Right atrium auricular region (tissue), 2 donors: Measurements from ENCODE around the gene CHCHD10. TPM values are rescaled to one million over a fixed set of nuclear protein-coding genes. Genes with fewer than 3 reads are reported as not detected.
A peak's percentile ranks its signal among the peaks of the same experiment; 100 is the strongest.

Source experiments
- DNase-seq: peaks from one replicate; pipeline ENCODE4 v3.0.0-alpha.2; 2019; ENCODE audit warnings: low spot score
- H3K27ac ChIP-seq, 2 donors: fragments of 200-600 bp; sonication (generic); 1 replicate in 1 of 2; 2 replicates in 1 of 2; pipeline ENCODE4 v1.5.1; 2016 to 2019
- H3K27me3 ChIP-seq, 2 donors: fragments of 200-600 bp; sonication (generic); one replicate each; pipeline versions ENCODE4 v1.5.1 to v1.6.0; 2017 to 2019
- H3K36me3 ChIP-seq: fragments of 200-600 bp; sonication (generic); one replicate; pipeline ENCODE4 v1.5.1; 2016
- H3K4me1 ChIP-seq, 2 donors: fragments of 200-600 bp; sonication (generic); one replicate each; pipeline versions ENCODE4 v1.5.1 to v1.6.0; 2017 to 2019
- H3K4me3 ChIP-seq, 2 donors: fragments of 200-600 bp; sonication (generic); 1 replicate in 1 of 2; 2 replicates in 1 of 2; pipeline ENCODE4 v1.5.1; 2017 to 2019; ENCODE audit warnings: mild to moderate bottlenecking in 1 of 2, moderate library complexity in 1 of 2
- H3K9me3 ChIP-seq, 2 donors: fragments of 200-600 bp; sonication (generic); one replicate each; pipeline ENCODE4 v1.5.1; 2019
- total RNA-seq, 2 donors: library from RNA; depleted of rRNA; stranded (reverse); fragments of >200 nt; gene quantifications; one replicate each; pipeline ENCODE4 v1.1.0, GENCODE V29; 2016
- TF ChIP-seq, protein P1 (sequence below), 2 donors: fragments of 200-600 bp; sonication (generic); IDR thresholded peaks; one replicate each; pipeline ENCODE4 v1.5.1; 2019; ENCODE audit warnings: antibody characterized with exemption in 2 of 2

CHCHD10 gene
- total RNA-seq, 2 donors from 2014 or later = 213 to 319 TPM

DNA sequence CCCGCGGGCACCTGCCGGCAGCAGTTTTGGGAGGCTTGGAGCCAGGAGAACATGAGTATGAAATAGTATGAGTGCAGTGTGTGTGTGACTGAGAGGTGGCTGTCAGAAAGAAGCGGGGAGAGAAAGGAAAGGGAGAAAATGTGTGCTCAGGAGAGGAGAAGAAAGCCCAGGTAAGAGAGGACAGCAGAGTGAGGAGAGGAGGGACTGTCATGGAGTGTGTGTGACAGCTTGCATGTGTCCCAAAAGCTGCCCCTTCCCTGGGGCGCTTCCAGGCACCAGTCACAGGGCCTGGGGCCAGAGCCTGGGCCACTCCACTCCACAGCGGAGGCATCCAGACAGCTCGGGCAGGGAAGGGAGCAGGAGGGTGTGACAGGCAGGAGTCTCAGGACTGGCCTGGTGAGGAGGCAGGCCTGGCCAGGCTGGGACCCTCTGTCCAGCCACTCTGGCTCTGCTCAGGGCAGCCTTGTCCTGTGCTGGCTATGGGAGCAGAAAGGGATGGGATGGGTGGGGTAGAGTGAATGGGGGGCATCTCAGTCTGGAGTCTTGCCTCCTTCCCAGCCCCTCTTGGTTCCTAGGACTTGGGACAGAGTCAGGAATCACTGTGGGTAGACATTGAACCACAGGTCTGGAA, 5.8 kb upstream of the CHCHD10 start:
- no peak for DNase-seq
- no peaks in the 10 kb centered on the region for H3K27me3 ChIP-seq
- no peaks in the 10 kb centered on the region for H3K9me3 ChIP-seq
- no peaks in the 10 kb centered on the region for H3K36me3 ChIP-seq
- peak overlapping the region; percentile 79 to 87 for H3K27ac ChIP-seq
- peak overlapping the region in 1 of 2 donors; percentile 56 for H3K4me3 ChIP-seq
- TF ChIP-seq, protein P1, sequence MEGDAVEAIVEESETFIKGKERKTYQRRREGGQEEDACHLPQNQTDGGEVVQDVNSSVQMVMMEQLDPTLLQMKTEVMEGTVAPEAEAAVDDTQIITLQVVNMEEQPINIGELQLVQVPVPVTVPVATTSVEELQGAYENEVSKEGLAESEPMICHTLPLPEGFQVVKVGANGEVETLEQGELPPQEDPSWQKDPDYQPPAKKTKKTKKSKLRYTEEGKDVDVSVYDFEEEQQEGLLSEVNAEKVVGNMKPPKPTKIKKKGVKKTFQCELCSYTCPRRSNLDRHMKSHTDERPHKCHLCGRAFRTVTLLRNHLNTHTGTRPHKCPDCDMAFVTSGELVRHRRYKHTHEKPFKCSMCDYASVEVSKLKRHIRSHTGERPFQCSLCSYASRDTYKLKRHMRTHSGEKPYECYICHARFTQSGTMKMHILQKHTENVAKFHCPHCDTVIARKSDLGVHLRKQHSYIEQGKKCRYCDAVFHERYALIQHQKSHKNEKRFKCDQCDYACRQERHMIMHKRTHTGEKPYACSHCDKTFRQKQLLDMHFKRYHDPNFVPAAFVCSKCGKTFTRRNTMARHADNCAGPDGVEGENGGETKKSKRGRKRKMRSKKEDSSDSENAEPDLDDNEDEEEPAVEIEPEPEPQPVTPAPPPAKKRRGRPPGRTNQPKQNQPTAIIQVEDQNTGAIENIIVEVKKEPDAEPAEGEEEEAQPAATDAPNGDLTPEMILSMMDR (IDR thresholded peaks at IDR 0.05) = no peak
- H3K4me1 ChIP-seq = peaks cover 0 to 58% of the 10 kb centered on the region in 2 donors

DNA sequence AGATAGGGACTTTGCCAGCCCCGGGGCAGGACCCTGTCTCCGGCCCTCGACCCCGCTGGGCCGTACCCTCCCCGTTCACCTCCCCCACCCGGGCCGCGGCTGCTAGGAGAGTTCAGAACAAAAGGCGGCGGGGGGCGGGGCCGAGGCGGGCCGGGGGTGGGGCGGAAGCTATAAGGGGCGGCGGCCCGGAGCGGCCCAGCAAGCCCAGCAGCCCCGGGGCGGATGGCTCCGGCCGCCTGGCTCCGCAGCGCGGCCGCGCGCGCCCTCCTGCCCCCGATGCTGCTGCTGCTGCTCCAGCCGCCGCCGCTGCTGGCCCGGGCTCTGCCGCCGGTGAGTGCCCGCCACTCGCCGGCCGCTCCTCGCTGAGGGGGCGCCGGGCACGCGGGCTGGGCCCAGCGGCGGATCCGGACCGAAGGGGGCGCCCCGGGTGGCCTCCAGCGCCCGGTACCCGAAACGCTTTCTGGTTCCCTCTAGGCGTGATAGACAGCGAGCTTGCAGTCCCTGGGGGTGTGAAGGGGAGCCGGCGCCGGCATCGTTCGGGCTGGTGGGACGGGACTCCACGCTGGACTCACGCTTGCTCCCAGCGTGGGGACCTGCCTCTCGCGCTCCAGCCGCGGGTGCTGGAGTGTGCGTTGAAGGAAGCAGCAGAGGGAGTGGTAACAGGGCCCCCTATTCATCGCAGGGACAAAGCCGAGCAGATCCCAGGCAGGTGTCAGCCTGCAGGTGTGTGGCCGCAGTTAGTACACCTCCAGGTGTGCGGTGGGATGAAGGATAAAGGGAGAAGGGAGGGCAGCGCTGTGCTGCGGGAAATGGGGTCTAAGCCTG, 5.1 kb upstream of the CHCHD10 start, which contains the start of gene MMP11:
TSS of gene MMP11 (plus strand) at position 201 of the 825 bp plus-strand sequence. CDS start at position 223, 22 bp downstream.
- H3K27ac ChIP-seq = peak within 1 kb of the TSS; percentile 79 to 87
- peaks cover 0 to 60% of the 10 kb centered on the region in 2 donors for H3K4me1 ChIP-seq
- peak within 1 kb of the TSS; percentile 41 to 56 for H3K4me3 ChIP-seq
- no peaks in the 10 kb centered on the region for H3K27me3 ChIP-seq
- no peaks in the 10 kb centered on the region for H3K9me3 ChIP-seq
- DNase-seq = no peak
- H3K36me3 ChIP-seq = no peaks in the 10 kb centered on the region
- TF ChIP-seq, protein P1 (IDR thresholded peaks at IDR 0.05) = no peak

DNA sequence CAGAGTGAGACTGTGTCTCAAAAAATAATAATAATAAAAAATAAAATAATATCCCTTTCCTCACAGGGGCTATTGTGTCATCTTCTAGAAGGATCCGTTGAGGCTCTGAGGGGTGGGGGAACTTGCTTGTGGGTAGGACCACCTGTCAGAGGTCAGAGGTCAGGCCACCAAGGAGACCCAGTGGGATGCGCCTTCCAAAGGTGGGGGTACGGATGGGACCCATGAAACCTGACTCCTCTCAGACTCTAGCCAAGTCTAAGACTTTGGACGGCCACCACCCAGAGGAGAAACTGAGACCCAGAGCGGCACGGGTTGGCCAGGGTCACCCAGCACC, 4.5 kb upstream of the CHCHD10 start:
- TF ChIP-seq, protein P1 (IDR thresholded peaks at IDR 0.05) = no peak
- H3K27me3 ChIP-seq = no peaks in the 10 kb centered on the region
- no peak for DNase-seq
- H3K4me3 ChIP-seq = peak overlapping the region; percentile 41 to 56
- no peaks in the 10 kb centered on the region for H3K36me3 ChIP-seq
- H3K9me3 ChIP-seq = no peaks in the 10 kb centered on the region
- H3K27ac ChIP-seq = peak overlapping the region; percentile 79 to 87
- peaks cover 0 to 56% of the 10 kb centered on the region in 2 donors for H3K4me1 ChIP-seq

DNA sequence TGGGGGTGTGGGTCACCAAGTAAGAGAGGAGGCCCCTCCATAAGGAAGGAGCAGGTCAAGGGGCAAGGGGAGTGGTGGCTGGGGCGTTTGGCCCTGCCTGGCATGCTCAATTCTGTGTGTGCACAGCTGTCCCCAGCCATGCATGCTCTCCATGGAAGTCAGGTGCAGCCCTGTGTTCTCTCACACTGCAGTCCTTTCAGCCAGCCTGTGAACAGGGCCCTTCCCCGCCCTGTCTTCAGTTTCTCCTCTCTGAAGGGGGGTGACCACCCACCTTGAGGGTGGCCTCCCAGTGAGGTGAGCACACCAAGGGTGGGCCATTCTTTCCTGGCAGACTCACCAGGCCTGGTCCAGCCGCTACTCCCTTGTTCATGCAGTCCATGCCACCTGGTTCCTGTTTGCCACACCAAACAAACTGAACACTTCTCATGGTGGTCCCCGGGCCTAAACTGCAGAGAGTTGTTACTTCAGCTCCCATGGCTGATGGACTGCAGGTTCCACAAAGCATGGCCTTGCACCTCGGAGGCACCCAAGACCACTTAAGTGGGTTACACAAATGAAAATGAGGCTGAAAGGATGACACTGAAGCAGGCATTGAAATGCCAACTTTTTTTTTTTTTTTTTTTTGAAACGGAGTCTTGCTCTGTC, 1.7 kb upstream of the CHCHD10 start:
- no peak for DNase-seq
- no peak overlapping the region for H3K4me3 ChIP-seq
- peaks cover 17% of the 10 kb centered on the region for H3K36me3 ChIP-seq
- H3K4me1 ChIP-seq = peaks cover 0 to 60% of the 10 kb centered on the region in 2 donors
- TF ChIP-seq, protein P1 (IDR thresholded peaks at IDR 0.05) = no peak
- peak overlapping the region in 1 of 2 donors; percentile 97 for H3K27ac ChIP-seq
- no peaks in the 10 kb centered on the region for H3K9me3 ChIP-seq
- H3K27me3 ChIP-seq = no peaks in the 10 kb centered on the region

DNA sequence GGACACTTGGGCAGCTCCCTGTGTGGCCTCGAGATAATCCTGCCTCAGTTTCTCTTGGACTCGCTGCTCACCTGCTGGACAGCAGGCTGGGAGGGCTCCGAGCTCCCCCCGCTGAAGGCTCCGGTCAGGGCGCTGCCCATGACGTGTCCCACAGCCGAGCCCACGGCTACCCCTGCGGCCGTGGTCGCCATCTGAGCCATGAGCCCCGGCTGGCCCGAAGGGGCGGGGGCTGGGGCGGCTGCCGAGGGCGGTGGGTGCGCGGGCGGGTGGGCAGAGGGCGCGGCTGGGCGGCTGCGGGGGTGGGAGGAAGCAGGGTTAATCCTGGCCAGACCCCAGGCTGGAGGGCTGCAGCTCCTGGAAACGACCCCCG, 484 bp downstream of the CHCHD10 start:
- peaks cover 17% of the 10 kb centered on the region for H3K36me3 ChIP-seq
- no peaks in the 10 kb centered on the region for H3K9me3 ChIP-seq
- H3K27me3 ChIP-seq = no peaks in the 10 kb centered on the region
- peaks cover 0 to 62% of the 10 kb centered on the region in 2 donors for H3K4me1 ChIP-seq
- TF ChIP-seq, protein P1 (IDR thresholded peaks at IDR 0.05) = no peak
- H3K27ac ChIP-seq = peak overlapping the region; percentile 92 to 97
- H3K4me3 ChIP-seq = peak overlapping the region; percentile 72 to 74
- DNase-seq = no peak
